Thyroid gland (tissue), 4 donors: ENCODE measurements around the gene PDCD11.
A peak's percentile ranks its signal among the peaks of the same experiment; 100 is the strongest.

ENCODE experiments used
- POLR2A ChIP-seq, 2 donors: fragments of 450-650 bp; IDR thresholded peaks; one replicate each; pipeline ENCODE4 v1.6.1; 2017; ENCODE audit warnings: antibody characterized with exemption in 2 of 2, mild to moderate bottlenecking in 2 of 2, moderate library complexity in 1 of 2
- TF ChIP-seq, protein P1 (sequence below), 6 experiments: fragments of 200-600 bp in 3 of 6; fragments of 450-650 bp in 3 of 6; sonication (generic) in 3 of 6; IDR thresholded peaks; one replicate each; pipeline ENCODE4 v1.5.1; 2016 to 2019; ENCODE audit warnings: antibody characterized with exemption in 6 of 6, mild to moderate bottlenecking in 2 of 6, inconsistent platforms in 1 of 6, moderate library complexity in 1 of 6

DNA sequence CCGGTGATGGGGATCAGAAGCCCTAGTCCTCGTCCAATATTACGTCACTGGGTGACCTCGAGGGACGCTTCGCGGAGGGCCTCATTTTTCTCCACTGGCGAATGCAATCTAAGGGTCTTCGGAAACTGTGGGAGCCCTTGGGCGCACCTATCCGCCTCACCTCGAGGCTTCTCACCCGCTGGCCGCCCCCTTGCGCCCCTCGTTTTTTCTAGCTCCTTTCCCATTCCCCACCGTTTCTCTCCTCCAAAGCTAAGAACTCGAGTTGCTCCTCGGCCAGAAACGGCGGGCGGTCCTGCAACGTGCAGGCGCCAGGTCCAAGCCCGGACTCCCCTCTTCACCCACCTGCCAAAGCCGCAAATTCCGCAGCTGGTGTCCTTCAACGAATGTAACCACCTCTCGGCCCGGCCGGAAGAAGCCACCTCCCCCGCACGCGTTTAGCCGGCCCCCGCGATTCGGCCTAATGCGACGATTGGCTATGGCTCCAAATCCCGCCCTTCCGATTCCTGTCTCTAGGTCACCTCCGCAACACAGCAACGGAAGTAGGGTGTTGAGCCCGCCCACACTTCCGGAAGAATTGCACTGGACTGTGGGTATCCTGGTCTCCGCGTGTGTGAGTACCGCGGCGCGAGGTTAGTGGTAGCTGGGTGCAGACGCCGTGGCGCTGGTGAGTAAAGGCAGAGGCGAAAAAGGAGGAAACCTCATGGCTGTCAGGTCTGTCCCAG lies at the start of gene PDCD11, which contains the start of gene ATP5MK:
- TF ChIP-seq, protein P1, sequence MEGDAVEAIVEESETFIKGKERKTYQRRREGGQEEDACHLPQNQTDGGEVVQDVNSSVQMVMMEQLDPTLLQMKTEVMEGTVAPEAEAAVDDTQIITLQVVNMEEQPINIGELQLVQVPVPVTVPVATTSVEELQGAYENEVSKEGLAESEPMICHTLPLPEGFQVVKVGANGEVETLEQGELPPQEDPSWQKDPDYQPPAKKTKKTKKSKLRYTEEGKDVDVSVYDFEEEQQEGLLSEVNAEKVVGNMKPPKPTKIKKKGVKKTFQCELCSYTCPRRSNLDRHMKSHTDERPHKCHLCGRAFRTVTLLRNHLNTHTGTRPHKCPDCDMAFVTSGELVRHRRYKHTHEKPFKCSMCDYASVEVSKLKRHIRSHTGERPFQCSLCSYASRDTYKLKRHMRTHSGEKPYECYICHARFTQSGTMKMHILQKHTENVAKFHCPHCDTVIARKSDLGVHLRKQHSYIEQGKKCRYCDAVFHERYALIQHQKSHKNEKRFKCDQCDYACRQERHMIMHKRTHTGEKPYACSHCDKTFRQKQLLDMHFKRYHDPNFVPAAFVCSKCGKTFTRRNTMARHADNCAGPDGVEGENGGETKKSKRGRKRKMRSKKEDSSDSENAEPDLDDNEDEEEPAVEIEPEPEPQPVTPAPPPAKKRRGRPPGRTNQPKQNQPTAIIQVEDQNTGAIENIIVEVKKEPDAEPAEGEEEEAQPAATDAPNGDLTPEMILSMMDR (IDR thresholded peaks at IDR 0.05), result peak in 1 of 6 experiments; percentile 4
- TF ChIP-seq POLR2A (IDR thresholded peaks at IDR 0.05), result peak in 1 of 2 donors; percentile 71
